ENCODE results near the gene ZNF717.
"Not testable (repeated sequence)": the region's sequence is repeated elsewhere in the genome, so short reads cannot be mapped to it uniquely, and the experiment has no call there.

The ZNF717 gene

GRCh38 chr3:75785081-75785755 lies at the start of gene ZNF717:
Gene ZNF717, minus strand, starts transcription at chr3:75785549. Its CDS starts 2,187 bp downstream, at chr3:75783362.
- peak; percentile 22 to 35 for TF ChIP-seq CTCF (IDR thresholded peaks at IDR 0.05)
- Histone ChIP-seq H3K4me3 (peak within 1 kb of the TSS; percentile 63 to 69), H3K27ac (peak within 1 kb of the TSS; percentile 83 to 86), H3K4me1 (peaks cover 0 to 10% (median 5%) of the 10 kb centered on the region in 4 donors), H3K36me3 (peaks cover 5 to 28% (median 24%) of the 10 kb centered on the region in 3 donors)
- H3K9me3 ChIP-seq; H3K27me3 ChIP-seq; intact Hi-C loops (cut with DNase I; ENCODE audit: low total_unique reads): not testable (repeated sequence)
- peak; percentile 92 to 98 for DNase-seq

GRCh38 chr3:75831076-75831475 lies 45.7 kb upstream of the ZNF717 start:
- H3K4me1 ChIP-seq; H3K9me3 ChIP-seq; H3K36me3 ChIP-seq; intact Hi-C loops (cut with DNase I; ENCODE audit: low total_unique reads); H3K27ac ChIP-seq; H3K4me3 ChIP-seq; DNase-seq; H3K27me3 ChIP-seq: not testable (repeated sequence)

- peaks cover 0 to 11% (median 0%) of the 10 kb centered on the region in 4 donors for H3K4me1 ChIP-seq
- intact Hi-C loops (cut with DNase I; ENCODE audit: low total_unique reads); H3K4me3 ChIP-seq; DNase-seq; H3K27me3 ChIP-seq; H3K27ac ChIP-seq; H3K36me3 ChIP-seq; H3K9me3 ChIP-seq: not testable (repeated sequence)
Observed at GRCh38 chr3:75818019-75818418, 32.7 kb upstream of the ZNF717 start.

DNA sequence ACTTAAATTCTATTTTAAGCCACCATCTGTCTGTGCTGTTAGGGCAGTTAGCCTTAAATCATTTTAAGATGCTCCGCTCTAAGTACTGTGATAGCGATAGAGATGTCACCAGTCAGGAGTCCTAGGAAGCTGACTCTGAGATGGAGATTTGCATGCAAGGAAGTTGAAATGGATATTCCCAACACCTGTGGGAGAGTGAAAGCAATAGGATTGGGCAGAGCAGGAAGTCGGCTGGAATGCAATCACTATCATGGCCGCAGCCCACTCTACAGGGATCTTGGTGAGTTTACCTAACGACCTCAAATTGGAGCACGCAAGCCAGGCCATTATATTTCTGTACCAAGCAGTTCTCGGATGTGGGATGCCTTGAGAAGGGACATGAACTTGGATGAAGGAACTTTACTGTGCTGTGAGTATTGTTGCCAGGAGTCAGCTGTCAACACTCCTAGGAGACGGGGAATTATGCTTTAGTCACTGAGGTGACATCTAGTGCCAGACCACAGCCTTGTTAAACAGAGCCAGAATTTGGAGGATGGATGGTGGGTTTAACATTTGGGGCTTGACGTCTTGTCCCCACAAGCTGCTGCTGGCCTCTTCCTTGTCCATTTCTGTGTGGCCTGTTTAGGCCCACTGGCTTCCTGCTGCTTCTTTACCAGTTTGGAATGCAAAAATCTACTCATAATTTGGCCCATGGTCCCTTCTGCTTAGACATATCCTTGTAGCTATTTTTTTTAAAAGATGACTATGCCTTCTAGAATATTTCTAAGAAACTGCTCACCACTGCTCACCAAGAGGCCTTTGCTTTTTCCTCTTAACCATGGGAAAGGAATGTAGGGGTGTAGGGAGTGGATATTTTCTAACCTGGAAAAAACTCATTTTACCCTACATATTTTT lies 31.2 kb upstream of the ZNF717 start:
- H3K27ac ChIP-seq; H3K36me3 ChIP-seq; intact Hi-C loops (cut with DNase I; ENCODE audit: low total_unique reads); DNase-seq; H3K4me3 ChIP-seq; H3K9me3 ChIP-seq; H3K27me3 ChIP-seq: not testable (repeated sequence)
- peaks cover 0 to 11% (median 0%) of the 10 kb centered on the region in 4 donors for H3K4me1 ChIP-seq

DNA sequence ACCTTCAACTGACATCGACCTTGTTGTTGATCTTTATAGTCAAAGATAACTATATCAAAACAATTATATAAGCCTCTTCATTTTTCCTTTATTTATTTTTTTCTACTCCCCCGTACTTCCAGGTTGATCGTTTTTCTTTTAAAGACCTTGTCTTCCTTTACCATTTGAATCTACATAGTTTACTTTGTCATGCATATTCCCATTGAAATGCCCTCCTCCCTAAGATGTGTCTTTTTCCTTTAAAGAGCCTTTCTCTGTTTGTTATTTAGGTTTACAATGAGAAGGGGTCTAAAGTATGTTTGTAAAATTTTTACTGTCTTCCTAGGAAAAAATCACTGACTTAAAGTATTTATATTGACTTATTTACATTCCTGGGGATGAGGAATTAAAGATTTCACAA lies 29.4 kb upstream of the ZNF717 start:
- TF ChIP-seq CTCF (IDR thresholded peaks at IDR 0.05): no peak
- H3K9me3 ChIP-seq: no peaks in the 10 kb centered on the region
- H3K27ac ChIP-seq: no peak overlapping the region
- no peak overlapping the region for H3K4me3 ChIP-seq
- intact Hi-C loops (cut with DNase I; ENCODE audit: low total_unique reads): no loop called here
- H3K36me3 ChIP-seq: no peaks in the 10 kb centered on the region
- peaks cover 0 to 11% (median 0%) of the 10 kb centered on the region in 4 donors for H3K4me1 ChIP-seq
- no peak for DNase-seq
- H3K27me3 ChIP-seq: no peaks in the 10 kb centered on the region

DNA sequence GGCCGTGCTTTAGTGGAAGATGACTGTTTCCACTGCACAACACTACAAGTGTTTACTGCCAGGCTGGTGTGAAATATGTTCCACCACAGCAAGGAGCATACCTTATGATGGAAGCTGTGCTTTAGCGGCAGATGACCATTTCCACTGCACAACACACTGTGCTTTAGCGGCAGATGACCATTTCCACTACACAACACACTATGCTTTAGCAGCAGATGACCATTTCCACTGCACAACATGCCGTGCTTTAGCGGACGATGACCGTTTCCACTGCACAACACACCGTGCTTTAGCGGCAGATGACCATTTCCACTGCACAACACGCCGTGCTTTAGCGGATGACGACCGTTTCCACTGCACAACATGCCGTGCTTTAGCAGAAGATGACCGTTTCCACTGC lies 2.8 kb downstream of the ZNF717 start:
- DNase-seq: no peak
- H3K4me3 ChIP-seq: no peak overlapping the region
- intact Hi-C loops (cut with DNase I; ENCODE audit: low total_unique reads): no loop called here
- H3K27me3 ChIP-seq: no peaks in the 10 kb centered on the region
- peaks cover 0 to 8% (median 0%) of the 10 kb centered on the region in 3 donors for H3K9me3 ChIP-seq
- H3K4me1 ChIP-seq: peaks cover 0 to 10% (median 5%) of the 10 kb centered on the region in 4 donors
- TF ChIP-seq CTCF (IDR thresholded peaks at IDR 0.05): no peak
- peaks cover 26 to 55% (median 51%) of the 10 kb centered on the region in 3 donors for H3K36me3 ChIP-seq
- no peak overlapping the region for H3K27ac ChIP-seq

All from tibial artery (tissue), 4 donors.